Pons (tissue), 1 donor: ENCODE results near the gene SCGB1D1.

Experiments used
- DNase-seq: peaks from one replicate; pipeline ENCODE4 v3.0.0-alpha.2; 2016; ENCODE audit warnings: low spot score

The SCGB1D1 gene

DNA sequence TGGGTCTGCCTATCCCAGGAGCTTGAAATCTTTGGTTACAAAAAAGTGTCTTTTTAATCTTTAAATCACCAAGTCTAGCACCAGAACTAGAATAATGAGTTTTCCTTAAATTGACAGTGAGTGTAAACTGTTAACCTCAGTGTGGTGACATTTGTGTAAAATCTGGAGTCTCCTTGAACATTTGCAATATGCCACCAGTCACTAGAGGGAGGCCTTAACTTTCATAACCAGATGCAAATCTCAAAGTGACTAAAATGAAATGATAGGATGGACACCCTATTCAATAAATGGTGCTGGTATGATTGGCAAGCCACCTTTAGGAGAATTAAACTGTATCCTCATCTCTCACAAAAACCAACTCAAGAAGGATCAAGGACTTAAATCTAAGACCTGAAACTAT, 43.7 kb downstream of the SCGB1D1 start:
- DNase-seq, result no peak

- no peak for DNase-seq
These were observed 46.2 kb downstream of the SCGB1D1 start for GRCh38 chr11:62236187-62236586.

- DNase-seq, result no peak
These were observed 47.5 kb downstream of the SCGB1D1 start for GRCh38 chr11:62237499-62237898.

DNA sequence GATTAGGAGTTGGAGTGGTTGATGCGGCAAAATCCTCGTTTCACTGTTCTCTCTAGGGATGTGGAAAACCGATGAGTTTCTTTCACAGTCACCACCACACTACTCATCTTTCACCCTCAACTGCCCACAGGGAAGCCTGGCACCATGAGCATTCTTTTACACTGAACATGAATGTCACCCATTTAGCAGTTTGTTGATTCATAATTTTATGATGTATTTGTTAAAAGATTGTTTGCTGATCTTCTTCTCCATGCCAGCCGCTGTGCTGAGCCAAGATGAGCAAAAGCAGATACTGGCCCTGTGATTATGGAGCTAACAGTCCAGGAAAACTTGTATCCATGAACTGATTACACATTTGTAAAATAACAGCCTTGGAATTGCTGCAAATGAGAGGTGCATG, 48.1 kb downstream of the SCGB1D1 start:
- DNase-seq, result no peak

DNA sequence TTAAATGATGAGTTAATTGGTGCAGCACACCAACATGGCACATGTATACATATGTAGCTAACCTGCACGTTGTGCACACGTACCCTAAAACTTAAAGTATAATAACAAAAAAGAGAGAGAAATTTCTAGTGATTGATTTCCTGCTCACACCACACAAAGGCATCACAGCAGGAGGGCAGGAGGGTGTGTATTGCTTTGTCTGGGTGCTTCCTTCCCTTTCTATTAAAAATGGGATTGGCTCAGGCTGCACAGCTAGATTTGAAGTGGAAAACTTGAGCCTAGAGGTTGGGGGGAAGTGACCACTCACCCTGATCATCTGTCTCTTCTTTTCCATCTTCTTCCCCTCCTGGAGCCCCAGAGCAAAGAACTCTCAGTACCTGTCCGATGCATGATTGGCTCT, 51.1 kb downstream of the SCGB1D1 start:
- no peak for DNase-seq

DNA sequence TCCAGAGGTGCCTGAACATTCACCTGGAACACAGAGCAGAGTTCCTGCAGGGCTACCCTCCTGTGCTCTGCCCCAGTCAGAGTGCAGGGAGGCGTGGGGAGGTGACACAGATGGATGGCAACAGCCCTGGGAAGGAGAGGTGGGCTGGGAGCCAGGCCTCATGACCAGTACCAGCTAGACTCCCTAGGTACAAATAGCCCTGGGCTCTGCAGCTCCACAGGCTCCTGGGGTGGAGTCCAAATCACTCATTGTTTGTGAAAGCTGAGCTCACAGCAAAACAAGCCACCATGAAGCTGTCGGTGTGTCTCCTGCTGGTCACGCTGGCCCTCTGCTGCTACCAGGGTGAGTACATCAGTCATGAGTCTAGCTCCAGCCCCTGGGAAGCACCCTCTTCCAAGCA, 52.0 kb downstream of the SCGB1D1 start, which contains the start of gene SCGB1D2:
Gene SCGB1D2, plus strand, starts transcription at position 219 of the 400 bp plus-strand sequence. Its CDS starts 69 bp downstream, at position 288.
- DNase-seq, result peak; percentile 6
